Measurements from ENCODE around the gene EFHC2.

DNA sequence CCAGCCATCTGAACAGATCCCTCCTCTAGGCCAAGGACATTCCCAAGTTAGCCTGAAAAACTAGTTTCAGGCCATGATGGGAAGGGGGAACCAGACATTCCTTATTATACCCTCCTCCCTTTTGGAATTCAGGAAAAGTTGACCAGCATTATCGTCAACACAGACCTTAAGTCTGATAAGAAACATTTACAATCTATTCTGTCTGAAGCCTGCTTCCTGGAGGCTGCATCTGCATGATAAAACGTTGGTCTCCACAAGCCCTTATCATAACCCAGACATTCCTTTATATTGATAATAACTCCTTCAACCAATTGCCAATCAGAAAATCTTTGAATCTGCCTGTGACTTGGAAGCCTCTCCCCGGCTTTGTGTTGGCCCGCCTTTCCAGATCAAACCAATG is 44.3 kb downstream of the EFHC2 start:
- TF ChIP-seq, protein P1, sequence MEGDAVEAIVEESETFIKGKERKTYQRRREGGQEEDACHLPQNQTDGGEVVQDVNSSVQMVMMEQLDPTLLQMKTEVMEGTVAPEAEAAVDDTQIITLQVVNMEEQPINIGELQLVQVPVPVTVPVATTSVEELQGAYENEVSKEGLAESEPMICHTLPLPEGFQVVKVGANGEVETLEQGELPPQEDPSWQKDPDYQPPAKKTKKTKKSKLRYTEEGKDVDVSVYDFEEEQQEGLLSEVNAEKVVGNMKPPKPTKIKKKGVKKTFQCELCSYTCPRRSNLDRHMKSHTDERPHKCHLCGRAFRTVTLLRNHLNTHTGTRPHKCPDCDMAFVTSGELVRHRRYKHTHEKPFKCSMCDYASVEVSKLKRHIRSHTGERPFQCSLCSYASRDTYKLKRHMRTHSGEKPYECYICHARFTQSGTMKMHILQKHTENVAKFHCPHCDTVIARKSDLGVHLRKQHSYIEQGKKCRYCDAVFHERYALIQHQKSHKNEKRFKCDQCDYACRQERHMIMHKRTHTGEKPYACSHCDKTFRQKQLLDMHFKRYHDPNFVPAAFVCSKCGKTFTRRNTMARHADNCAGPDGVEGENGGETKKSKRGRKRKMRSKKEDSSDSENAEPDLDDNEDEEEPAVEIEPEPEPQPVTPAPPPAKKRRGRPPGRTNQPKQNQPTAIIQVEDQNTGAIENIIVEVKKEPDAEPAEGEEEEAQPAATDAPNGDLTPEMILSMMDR (IDR thresholded peaks at IDR 0.05) = no peak
- no peak for TF ChIP-seq POLR2A (IDR thresholded peaks at IDR 0.05)
